SK-N-MC (cell line): Measurements from ENCODE around the gene NR3C1.
"Not testable (repeated sequence)": the region's sequence is repeated elsewhere in the genome, so short reads cannot be mapped to it uniquely, and the experiment has no call there.

Experiments
- EZH2 ChIP-seq: fragments of 200-600 bp; sonication (generic); IDR thresholded peaks from one replicate; pipeline ENCODE4 v1.6.1; 2017; ENCODE audit warnings: antibody characterized with exemption
- FOXP2 ChIP-seq: optimal IDR thresholded peaks from 2 replicates; pipeline ENCODE3; 2011; ENCODE audit warnings: mild to moderate bottlenecking, moderate library complexity; ENCODE audit not compliant: insufficient read depth; ENCODE audit errors: extremely low read length, control extremely low read depth
- POLR2AphosphoS5 ChIP-seq: IDR thresholded peaks from 2 replicates; pipeline ENCODE4 v1.6.1; 2012; ENCODE audit warnings: mild to moderate bottlenecking, low read depth, low read length, borderline replicate concordance

GRCh38 chr5:143325086-143325485 is 78.4 kb downstream of the NR3C1 start:
- TF ChIP-seq EZH2, POLR2AphosphoS5, FOXP2: not testable (repeated sequence)
